NT2/D1 (cell line): ENCODE results near the gene TMEM271.

Experiments used
- SUZ12 ChIP-seq: IDR thresholded peaks from 2 replicates; pipeline ENCODE4 v1.6.1; 2011; ENCODE audit not compliant: insufficient read length, insufficient read depth; ENCODE audit errors: extremely low read depth
- YY1 ChIP-seq: IDR thresholded peaks from 2 replicates; pipeline ENCODE4 v1.6.1; 2011; ENCODE audit not compliant: insufficient read length, insufficient read depth

GRCh38 chr4:568351-568652 is 7.8 kb downstream of the TMEM271 start:
- TF ChIP-seq SUZ12 (no peak), YY1 (no peak)
